ENCODE data around the gene NFYA. TPM values are rescaled to one million over a fixed set of nuclear protein-coding genes. Genes with fewer than 3 reads are reported as not detected.

Gene NFYA
- 59.0 TPM for total RNA-seq

GRCh38 chr6:41072836-41073202, at the start of gene NFYA:
Gene NFYA (plus strand): TSS chr6:41072974. CDS start chr6:41079090, 6,116 bp downstream.

DNA sequence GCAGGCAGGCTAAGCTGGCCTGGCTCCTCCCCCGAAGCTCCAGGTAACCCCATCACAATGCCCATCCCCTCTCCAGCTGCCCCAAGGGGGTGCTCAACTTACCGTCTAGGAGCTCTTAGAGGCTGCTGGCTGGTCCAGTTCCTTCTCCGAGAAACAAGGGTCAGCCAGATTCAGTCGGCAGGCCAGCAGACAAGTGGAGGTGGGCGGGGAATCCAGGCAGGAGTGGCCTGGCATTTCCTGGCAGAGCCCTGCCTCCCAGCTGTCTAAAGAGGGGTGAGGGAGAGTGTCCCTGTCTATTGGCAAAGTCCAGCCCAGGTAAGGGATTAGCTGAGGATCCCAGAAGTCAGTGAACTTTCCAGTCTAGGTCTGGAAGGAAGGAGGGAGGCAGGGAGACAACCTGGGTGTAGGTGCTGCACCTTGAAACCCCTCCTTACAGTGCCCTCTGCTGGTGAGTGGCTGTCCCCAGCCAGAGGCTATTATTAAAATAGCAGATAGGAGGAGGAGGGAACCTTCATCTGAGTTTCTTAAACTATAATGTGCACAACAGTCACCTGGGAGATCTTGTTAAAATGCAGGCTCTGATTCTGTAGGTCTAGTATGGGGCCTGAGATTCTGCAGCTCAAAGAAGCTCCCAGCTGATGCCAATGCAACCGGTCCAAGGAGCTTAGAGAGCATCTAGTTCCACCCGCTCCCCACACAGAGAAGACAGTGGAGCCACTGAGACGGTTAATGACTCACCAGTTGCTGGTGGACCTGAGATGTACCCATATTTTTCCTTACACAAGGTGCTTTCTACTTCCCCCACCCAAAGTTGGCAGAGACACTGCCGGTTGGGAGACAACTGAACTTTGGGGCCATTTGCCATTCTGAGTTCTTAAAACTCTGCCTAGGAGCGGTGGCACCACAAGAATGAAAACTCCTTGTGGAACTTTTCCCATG, 33.4 kb upstream of the NFYA start, which contains the start of gene UNC5CL:
Gene UNC5CL (minus strand): TSS at position 162 of the 939 bp plus-strand sequence. CDS start 4,147 bp downstream, outside the sequence.

DNA sequence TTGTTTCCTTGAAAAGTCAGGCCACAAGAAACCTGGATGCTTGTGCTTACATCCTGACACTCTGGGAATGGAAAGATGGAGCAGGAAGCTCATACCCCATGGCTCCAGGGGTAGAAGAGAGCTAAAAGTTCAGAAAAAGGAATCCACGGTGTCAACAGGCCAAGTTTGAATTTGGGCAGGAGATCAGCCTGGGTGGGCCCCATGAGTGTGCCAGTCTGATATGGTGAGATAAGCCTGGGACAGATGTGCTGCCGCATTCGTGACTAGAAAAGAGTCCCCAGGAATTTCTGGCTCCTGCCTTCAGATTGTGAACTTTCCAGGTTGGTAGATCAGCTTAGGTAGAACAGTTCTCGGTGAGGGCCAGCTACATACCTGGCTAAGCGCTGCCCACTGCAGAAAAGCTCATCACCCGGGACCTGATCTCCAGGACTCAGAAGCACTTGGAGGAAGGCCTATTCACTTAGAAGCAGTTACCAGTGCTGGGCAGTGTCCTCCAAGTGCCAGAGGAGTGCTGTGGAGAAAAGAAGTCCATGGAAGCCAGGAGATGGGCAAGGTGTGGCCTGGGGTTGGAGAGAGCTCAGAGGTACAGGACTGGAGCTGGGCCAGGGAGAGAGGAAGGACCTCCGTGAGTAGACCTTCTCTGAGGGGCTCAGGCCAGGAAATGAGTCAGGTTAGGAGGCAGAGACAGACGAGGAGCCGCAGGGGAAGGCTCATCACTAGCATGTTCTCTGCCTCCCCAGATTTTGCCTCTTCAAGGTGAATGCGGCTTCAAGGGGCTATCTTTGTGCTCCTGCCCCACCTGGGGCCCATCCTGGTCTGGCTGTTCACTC, 30.3 kb upstream of the NFYA start, which contains the start of gene TSPO2:
Gene TSPO2 (plus strand): TSS at position 242 of the 830 bp plus-strand sequence. CDS start 519 bp downstream, at position 761.

DNA sequence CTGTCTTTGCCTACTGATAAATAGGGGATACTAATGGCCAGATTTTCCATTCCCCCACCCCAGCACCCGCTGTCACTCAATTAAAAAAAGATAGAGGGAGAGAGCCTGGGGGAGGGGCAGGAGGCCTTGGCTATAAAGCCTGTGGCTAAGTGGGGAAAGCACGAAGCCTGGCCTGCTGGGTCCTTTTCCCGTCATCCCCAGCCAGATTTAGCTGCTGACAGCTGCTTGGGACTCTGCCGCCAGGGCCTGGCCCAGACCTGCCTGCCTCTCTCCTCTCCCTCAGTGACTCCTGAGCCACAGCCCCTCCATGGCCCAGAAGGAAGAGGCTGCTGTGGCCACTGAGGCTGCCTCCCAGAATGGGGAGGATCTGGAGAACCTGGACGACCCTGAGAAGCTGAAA, 19.7 kb upstream of the NFYA start, which contains the start of gene APOBEC2:
Gene APOBEC2 (plus strand): TSS at position 162 of the 400 bp plus-strand sequence. CDS start 146 bp downstream, at position 308.

DNA sequence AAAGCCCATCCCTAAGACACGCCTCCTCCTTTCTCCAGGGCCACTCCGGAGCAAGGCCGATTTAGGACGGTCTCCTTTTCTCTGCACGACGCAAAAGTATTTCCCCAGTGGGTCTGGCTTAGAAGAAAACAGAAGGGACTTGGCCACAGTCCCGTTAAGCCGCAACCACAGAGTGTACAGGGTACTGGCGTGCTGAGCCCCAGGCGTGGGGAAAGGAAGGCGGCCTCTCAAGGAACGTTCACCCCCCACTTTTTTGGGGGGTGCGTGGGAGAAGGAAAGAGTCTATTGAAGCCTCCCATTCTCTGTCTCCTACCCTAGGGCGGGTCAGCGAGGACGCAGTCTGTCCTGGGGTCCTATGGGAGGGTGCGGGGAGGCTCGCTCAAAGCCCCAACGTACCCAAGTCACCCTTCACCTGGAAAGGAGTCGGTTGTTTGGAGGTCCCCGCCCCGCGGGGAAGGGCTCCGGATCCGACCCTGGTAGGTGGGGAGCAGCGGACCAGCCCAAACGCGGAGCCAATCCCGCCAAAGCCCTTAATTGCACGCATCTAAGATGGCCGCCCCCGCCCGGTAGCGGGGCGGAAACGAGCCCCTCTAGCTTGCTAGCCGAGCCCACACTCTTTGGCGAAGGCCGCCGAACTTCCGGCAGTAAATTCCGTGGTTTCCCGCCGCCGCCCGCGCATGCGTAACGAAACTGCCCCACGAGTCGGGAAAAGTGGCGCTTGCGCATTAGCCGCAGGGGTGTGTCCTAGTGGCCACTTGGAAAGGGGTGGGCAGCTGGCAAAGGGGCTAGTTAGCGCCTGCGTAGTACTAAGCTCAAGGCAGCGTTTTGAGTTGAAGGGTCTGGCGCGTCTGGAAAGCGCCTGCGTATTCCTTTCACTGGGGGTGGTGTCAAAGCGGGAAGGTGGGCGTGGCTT, 595 bp upstream of the NFYA start, which contains the start of gene OARD1:
Gene OARD1 (minus strand): TSS at position 434 of the 913 bp plus-strand sequence. CDS start 722 bp downstream, outside the sequence.

Other genes starting within 250 kb of the NFYA start
- gene UNC5CL, start 33.8 kb upstream of the NFYA start, total RNA-seq = 1.2 TPM
- not detected for gene TSPO2, start 30.5 kb upstream of the NFYA start, total RNA-seq
- 31.3 TPM for gene APOBEC2, start 19.8 kb upstream of the NFYA start, total RNA-seq
- gene OARD1, start 618 bp upstream of the NFYA start, total RNA-seq = 36.7 TPM
- 0.55 TPM for gene TREML1, start 81.4 kb downstream of the NFYA start, total RNA-seq
- 0.38 TPM for gene TREM2, start 90.1 kb downstream of the NFYA start, total RNA-seq
- 0.27 TPM for gene TREML2, start 128.2 kb downstream of the NFYA start, total RNA-seq
- gene TREML4, start 155.4 kb downstream of the NFYA start, total RNA-seq = not detected
- gene TREM1, start 213.7 kb downstream of the NFYA start, total RNA-seq = 1.8 TPM

Data from camera-type eye (tissue), 1 donor.